GM18861 (cell line): ENCODE results near the gene MYRIP.
"Not testable (repeated sequence)": the region's sequence is repeated elsewhere in the genome, so short reads cannot be mapped to it uniquely, and the experiment has no call there.

Source experiments
- ATAC-seq: cut with Tn5 transposase; IDR thresholded peaks from one replicate; pipeline ENCODE4 v1.9.1; 2021; ENCODE audit not compliant: unreplicated experiment

Gene MYRIP

GRCh38 chr3:40077139-40077538 lies 267.7 kb downstream of the MYRIP start:
- not testable (repeated sequence) for ATAC-seq

GRCh38 chr3:40077828-40078492 lies 268.6 kb downstream of the MYRIP start:
- not testable (repeated sequence) for ATAC-seq

- ATAC-seq, result no peak
Observed at GRCh38 chr3:40078590-40078989, 269.2 kb downstream of the MYRIP start.

- no peak for ATAC-seq
Observed at GRCh38 chr3:40079203-40079846, 269.9 kb downstream of the MYRIP start.

- no peak for ATAC-seq
Observed at GRCh38 chr3:40079847-40080240, 270.4 kb downstream of the MYRIP start.

GRCh38 chr3:40083066-40083465 lies 273.7 kb downstream of the MYRIP start:
- no peak for ATAC-seq

- not testable (repeated sequence) for ATAC-seq
Observed at GRCh38 chr3:40084424-40084823, 275.0 kb downstream of the MYRIP start.

- no peak for ATAC-seq
Observed at GRCh38 chr3:40086890-40087883, 277.8 kb downstream of the MYRIP start.

- no peak for ATAC-seq
Observed at GRCh38 chr3:40088527-40089170, 279.2 kb downstream of the MYRIP start.

- ATAC-seq, result no peak
Observed at GRCh38 chr3:40096661-40097111, 287.3 kb downstream of the MYRIP start.

- no peak for ATAC-seq
Observed at GRCh38 chr3:40097131-40098117, 288.0 kb downstream of the MYRIP start.

GRCh38 chr3:40098261-40098759 lies 288.9 kb downstream of the MYRIP start:
- no peak for ATAC-seq

- no peak for ATAC-seq
Observed at GRCh38 chr3:40099871-40100270, 290.5 kb downstream of the MYRIP start.

GRCh38 chr3:40102182-40102581 lies 292.8 kb downstream of the MYRIP start:
- no peak for ATAC-seq

GRCh38 chr3:40103829-40104228 lies 294.4 kb downstream of the MYRIP start:
- no peak for ATAC-seq

- no peak for ATAC-seq
Observed at GRCh38 chr3:40104441-40104840, 295.0 kb downstream of the MYRIP start.

GRCh38 chr3:40108643-40109042 lies 299.2 kb downstream of the MYRIP start:
- ATAC-seq, result no peak

GRCh38 chr3:40109641-40110490 lies 300.5 kb downstream of the MYRIP start:
- no peak for ATAC-seq
